T1000 (cell line): ENCODE measurements around the gene COL18A1.
A peak's percentile ranks its signal among the peaks of the same experiment; 100 is the strongest.

ENCODE experiments used
- DNase-seq: peaks from one replicate; lab custom pipeline; 2025; ENCODE audit warnings: mixed read lengths; lab: John Stamatoyannopoulos, UW

COL18A1 gene

GRCh38 chr21:45455674-45456583 is 51.0 kb downstream of the COL18A1 start:
- no peak for DNase-seq

- no peak for DNase-seq
These were observed 51.7 kb downstream of the COL18A1 start for GRCh38 chr21:45456584-45457160.

- DNase-seq, result no peak
These were observed 52.3 kb downstream of the COL18A1 start for GRCh38 chr21:45457161-45457831.

GRCh38 chr21:45457832-45458172 is 52.8 kb downstream of the COL18A1 start:
- DNase-seq, result no peak

GRCh38 chr21:45458281-45459170 is 53.6 kb downstream of the COL18A1 start:
- no peak for DNase-seq

- no peak for DNase-seq
These were observed 54.4 kb downstream of the COL18A1 start for GRCh38 chr21:45459171-45460010.

- DNase-seq, result no peak
These were observed 55.1 kb downstream of the COL18A1 start for GRCh38 chr21:45460011-45460565.

GRCh38 chr21:45460611-45461368 is 55.8 kb downstream of the COL18A1 start:
- peak; percentile 35 for DNase-seq

- no peak for DNase-seq
These were observed 56.4 kb downstream of the COL18A1 start for GRCh38 chr21:45461369-45461750.

- DNase-seq, result no peak
These were observed 56.9 kb downstream of the COL18A1 start for GRCh38 chr21:45461806-45462341.

- no peak for DNase-seq
These were observed 58.9 kb downstream of the COL18A1 start for GRCh38 chr21:45463871-45464270.

- DNase-seq, result no peak
These were observed 59.3 kb downstream of the COL18A1 start for GRCh38 chr21:45464309-45464708.

- DNase-seq, result no peak
These were observed 60.1 kb downstream of the COL18A1 start for GRCh38 chr21:45465105-45465504.

GRCh38 chr21:45465611-45466329 is 60.8 kb downstream of the COL18A1 start:
- DNase-seq, result no peak

GRCh38 chr21:45466330-45467220 is 61.6 kb downstream of the COL18A1 start:
- no peak for DNase-seq

- DNase-seq, result peak; percentile 22
These were observed 62.3 kb downstream of the COL18A1 start for GRCh38 chr21:45467221-45467779.
